ENCODE results near the gene LOXL1. TPM values are rescaled to one million over a fixed set of nuclear protein-coding genes. Genes with fewer than 3 reads are reported as not detected.

The LOXL1 gene
- total and polyA plus RNA-seq, 2 of the 13 experiments (the other 11 are each of a cell fraction or from before 2014, with no cell fraction given): 0.51 to 1.3 TPM

DNA sequence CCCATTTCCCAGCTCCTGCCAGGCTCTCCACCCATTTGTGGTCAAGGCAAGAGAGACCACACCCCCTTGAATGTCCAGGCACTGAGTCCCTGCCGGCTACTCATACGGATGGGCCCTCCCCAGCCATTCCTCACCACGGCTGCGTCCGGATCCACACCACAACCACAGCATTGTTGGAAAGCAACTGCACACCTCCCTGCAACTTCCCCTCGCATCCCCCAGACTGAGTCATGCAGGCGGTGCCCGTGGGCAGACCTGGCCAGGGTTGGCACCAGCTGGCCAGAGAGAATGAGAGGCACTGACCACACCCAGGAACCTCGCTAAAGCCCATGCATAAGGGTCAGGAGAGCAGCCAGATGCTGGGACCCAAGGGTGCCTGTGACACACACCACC lies 30.5 kb downstream of the LOXL1 start:
- ChIA-PET POLR2A (no interaction called here), CTCF (ENCODE audit: low intra/inter-chr PET ratio, low total read pairs) (no interaction called here)
- Histone ChIP-seq H3K4me1 (ENCODE audit: insufficient read depth, low read length) (peaks cover 2% of the 10 kb centered on the region), H3K79me2 (ENCODE audit: insufficient read depth, low read length) (no peaks in the 10 kb centered on the region), H3K4me3 (replicated peaks in 1 of 3; ENCODE audit: insufficient read depth in 1 of 3, low read depth in 2 of 3, low read length in 3 of 3) (no peak overlapping the region), H3K36me3 (replicated peaks in 1 of 2; ENCODE audit: control insufficient read depth in 1 of 2, insufficient read depth in 2 of 2, low read length in 2 of 2) (no peaks in the 10 kb centered on the region), H3K9me3 (ENCODE audit: low read length) (no peaks in the 10 kb centered on the region), H3K27ac (ENCODE audit: extremely low read length, insufficient read depth, low read length) (no peak overlapping the region), H3K4me2 (ENCODE audit: low read depth, low read length) (no peak overlapping the region), H4K20me1 (ENCODE audit: insufficient read depth, low read length) (no peaks in the 10 kb centered on the region), H3K9ac (ENCODE audit: insufficient read depth, low read depth, low read length) (no peak overlapping the region), H3K27me3 (ENCODE audit: control insufficient read depth in 1 of 2, insufficient read depth in 2 of 2, low read length in 2 of 2) (peaks cover 2 to 32% of the 10 kb centered on the region in 2 experiments; a peak in 4 of 5 replicates), H2AFZ (ENCODE audit: low read length) (no peak overlapping the region)
- WGBS (ENCODE audit: low lambda C conversion rate): no CpG with 5 or more reads among the region's 9 CpGs
- BruUV-seq (replicated peaks): no TSS peak
- in situ Hi-C loops (cut with HindIII; ENCODE audit: extremely low pct_ligation_motif_present, low pct_unique_long_range_greater_than_20kb) (no loop called here), intact Hi-C loops (cut with micrococcal nuclease; ENCODE audit: unreplicated experiment) (no loop called here)
- ATAC-seq (no peak), FAIRE-seq (no peak), DNase-seq (ENCODE audit: low spot score) (no peak)
- TF ChIP-seq MYC (CRISPR knock-in tag; IDR thresholded peaks at IDR 0.05; ENCODE audit: borderline replicate concordance): no peak
- no peak for TF ChIP-seq ZNF326 (CRISPR knock-in tag; IDR thresholded peaks at IDR 0.05; ENCODE audit: borderline replicate concordance)
- TF ChIP-seq POLR2A (IDR thresholded peaks at IDR 0.05; ENCODE audit: insufficient read depth in 1 of 2, low read depth in 2 of 2, low read length in 2 of 2): no peak
- TF ChIP-seq NFRKB (IDR thresholded peaks at IDR 0.05): no peak
- no peak for TF ChIP-seq POLR2AphosphoS2 (IDR thresholded peaks at IDR 0.05; ENCODE audit: low read depth, low read length)
- TF ChIP-seq ZNF713 (CRISPR knock-in tag; IDR thresholded peaks at IDR 0.05): no peak
- TF ChIP-seq, protein P1, sequence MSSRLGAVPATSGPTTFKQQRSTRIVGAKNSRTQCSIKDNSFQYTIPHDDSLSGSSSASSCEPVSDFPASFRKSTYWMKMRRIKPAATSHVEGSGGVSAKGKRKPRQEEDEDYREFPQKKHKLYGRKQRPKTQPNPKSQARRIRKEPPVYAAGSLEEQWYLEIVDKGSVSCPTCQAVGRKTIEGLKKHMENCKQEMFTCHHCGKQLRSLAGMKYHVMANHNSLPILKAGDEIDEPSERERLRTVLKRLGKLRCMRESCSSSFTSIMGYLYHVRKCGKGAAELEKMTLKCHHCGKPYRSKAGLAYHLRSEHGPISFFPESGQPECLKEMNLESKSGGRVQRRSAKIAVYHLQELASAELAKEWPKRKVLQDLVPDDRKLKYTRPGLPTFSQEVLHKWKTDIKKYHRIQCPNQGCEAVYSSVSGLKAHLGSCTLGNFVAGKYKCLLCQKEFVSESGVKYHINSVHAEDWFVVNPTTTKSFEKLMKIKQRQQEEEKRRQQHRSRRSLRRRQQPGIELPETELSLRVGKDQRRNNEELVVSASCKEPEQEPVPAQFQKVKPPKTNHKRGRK (CRISPR knock-in tag; IDR thresholded peaks at IDR 0.05): no peak
- no peak for TF ChIP-seq ZNF432 (CRISPR knock-in tag; IDR thresholded peaks at IDR 0.05; ENCODE audit: borderline replicate concordance)
- no peak for TF ChIP-seq GMEB2 (CRISPR knock-in tag; IDR thresholded peaks at IDR 0.05; ENCODE audit: low read depth)
- no peak for TF ChIP-seq ZNF605 (CRISPR knock-in tag; IDR thresholded peaks at IDR 0.05)
- TF ChIP-seq ZNF644 (CRISPR knock-in tag; IDR thresholded peaks at IDR 0.05; ENCODE audit: low read depth): no peak
- TF ChIP-seq TBP (CRISPR knock-in tag; IDR thresholded peaks at IDR 0.05): no peak
- no peak for TF ChIP-seq CC2D1A (CRISPR knock-in tag; IDR thresholded peaks at IDR 0.05)
- no peak for TF ChIP-seq MEF2D (CRISPR knock-in tag; IDR thresholded peaks at IDR 0.05)
